CD4-positive, alpha-beta T cell treated with Interleukin-12 subunit alpha and Interleukin-12 subunit beta, for 1 hour (primary cell): ENCODE measurements around the gene SMOC2.

Experiments
- DNase-seq: peaks from one replicate; pipeline ENCODE4 v3.0.0-alpha.2; 2020

Gene SMOC2

GRCh38 chr6:168415993-168416530, 24.9 kb upstream of the SMOC2 start:
- no peak for DNase-seq

DNA sequence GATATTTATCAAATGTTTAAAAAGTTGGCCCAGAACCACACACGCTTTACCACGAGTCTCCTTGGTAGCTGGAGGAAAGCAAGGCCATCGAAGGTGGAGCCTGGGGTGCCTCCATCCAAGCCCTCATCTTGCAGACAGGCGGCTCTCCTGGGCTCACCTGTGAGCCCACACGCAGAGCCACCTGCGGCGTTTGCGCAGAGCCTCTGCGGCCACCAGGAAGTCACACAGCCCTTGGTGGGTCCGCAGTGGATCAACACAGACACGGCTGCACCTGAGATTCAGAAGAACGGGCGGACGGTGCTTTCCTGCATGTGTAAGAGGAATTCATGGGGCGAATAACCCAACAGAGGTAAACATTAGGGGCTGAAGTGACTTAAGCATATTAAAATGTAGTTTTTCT, 24.5 kb upstream of the SMOC2 start:
- DNase-seq, result no peak

GRCh38 chr6:168417191-168417590, 23.8 kb upstream of the SMOC2 start:
- no peak for DNase-seq

DNA sequence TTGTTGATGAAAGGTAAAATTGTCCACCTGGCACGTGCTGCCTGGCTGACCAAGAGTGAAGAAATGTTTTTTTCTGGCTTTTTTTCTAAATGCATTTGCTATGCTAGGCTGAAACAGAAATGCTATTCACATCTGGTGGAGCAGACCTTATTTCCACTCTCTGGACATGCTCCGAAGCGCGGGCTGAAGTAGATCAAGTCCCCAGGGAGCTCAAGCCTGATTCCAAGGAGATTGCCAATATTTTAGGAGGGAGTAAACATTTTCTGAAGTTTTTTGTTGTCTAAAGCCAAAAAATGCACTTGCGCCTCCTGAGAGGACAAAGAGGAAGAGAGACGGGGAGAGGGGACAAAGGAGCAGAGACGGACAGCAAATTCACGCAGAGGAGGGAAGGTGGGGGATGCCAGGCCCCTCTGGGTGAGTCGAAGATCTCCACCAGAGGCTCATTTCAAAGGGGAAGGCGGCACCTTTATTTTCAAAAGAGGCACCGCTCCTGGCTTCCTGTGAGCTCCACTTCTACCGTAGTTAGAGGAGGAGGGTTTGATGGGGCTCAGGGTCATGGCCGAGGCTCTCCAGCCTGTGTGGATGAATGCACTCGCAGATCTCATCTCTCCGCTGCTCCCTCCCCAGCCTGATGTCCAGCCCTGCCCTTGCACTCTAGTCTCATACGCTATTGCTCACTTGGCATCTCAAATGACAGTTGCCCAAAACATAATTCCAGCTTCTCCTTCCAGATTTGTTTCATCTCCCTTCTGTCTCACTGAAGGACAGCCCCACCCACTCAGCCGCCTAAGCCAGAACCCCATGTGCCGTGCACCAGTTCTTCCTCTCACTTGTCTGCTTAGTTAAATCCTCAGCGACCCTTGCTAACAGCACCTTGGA, 23.1 kb upstream of the SMOC2 start:
- no peak for DNase-seq

DNA sequence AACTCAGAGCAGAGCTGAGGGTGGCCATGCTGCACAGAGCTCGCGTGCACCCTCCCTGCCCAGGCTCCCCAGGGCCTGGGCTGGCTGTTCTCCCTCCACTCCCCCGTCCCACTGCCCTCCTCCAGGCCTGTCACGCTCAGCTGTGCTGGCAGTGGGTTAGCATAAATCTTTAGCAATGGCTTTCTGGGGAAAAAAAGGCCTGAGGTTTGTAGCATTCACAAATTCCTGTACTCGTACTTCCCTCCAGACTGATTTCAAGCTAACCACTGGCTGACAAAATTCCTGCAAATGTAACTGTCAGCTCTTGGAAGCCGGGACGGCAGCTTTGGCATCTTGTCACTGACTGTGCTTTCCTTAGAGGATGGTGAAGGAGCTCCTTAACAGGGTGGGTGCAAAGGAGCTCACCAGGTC, 22.3 kb upstream of the SMOC2 start:
- no peak for DNase-seq

- no peak for DNase-seq
Observed at GRCh38 chr6:168419569-168419968, 21.4 kb upstream of the SMOC2 start.

DNA sequence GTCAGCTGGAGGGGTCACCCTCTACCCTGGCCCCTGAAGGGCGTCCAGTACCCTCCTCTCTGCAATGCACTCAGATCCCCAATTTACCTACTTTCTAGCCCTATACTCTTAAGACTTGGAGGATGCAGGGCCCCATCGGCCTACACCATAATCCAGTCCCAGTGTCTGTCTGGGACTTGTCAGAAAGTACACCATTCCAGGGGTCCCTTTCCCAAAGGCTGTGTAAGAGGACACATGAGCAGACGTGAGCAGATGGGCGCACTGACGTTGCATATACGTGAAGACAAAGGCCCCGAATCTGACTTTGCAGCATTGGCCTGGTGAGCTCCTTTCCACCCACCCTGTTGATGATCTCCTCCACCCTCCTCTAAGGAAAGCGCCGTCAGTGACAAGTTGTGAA, 20.9 kb upstream of the SMOC2 start:
- no peak for DNase-seq

GRCh38 chr6:168420706-168421105, 20.3 kb upstream of the SMOC2 start:
- DNase-seq, result no peak

DNA sequence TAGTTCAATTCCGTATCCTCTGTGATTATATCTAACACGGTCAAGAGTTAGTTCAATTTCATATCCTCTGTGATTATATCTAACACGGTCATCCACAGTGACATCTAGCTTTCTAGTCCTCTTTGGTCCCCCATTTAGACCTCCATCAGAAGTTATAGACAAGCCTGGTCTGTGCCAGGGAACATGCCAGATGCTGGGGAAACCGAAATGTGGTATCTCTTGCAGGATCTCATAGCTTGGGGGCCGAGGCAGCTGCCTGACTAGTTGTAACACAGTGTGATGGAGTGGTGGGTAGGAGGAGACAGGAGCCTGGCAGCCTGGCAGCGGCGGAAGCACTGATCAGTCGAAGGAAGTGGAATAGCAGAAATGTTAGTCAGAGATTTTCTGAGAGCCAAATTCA, 13.8 kb upstream of the SMOC2 start:
- DNase-seq, result no peak

- DNase-seq, result no peak
Observed at GRCh38 chr6:168428052-168428826, 12.7 kb upstream of the SMOC2 start.

DNA sequence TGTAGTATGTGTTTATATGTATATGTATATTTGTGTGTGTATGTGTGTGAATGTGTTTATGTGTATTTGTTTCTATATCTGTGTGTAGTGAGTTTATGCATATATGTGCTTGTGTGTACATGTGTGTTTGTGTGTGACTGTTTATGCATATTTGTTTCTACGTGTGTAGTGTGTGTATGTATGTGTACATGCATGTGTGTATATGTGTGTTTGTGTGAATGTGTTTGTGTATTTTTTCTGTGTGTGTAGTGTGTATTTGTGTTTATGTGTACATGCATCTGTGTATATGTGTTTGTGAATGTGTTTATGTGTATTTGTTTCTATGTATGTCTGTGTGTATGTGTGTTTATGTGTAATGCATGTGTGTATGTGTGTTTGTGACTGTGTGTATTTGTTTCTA, 12.1 kb upstream of the SMOC2 start:
- no peak for DNase-seq

DNA sequence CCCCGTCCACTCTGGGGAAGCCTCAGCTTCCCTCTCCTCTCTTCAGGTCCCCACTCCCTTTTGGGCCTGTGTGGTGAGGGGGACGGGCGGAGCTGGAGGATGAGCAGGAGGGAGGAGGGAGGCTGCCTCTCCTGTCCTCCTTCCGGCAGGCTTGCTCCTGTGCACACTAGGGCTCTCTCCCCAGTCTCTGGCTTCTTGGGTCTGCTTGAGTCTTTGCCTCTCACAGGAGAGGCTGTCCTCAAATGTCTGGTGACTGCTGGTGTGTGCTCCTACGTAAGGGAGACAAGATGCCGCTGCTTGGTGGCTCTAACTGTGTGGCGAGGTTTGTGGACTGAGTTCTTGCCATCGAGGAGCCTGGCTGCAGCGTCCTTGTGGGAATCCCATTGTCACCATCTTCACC, 8.8 kb upstream of the SMOC2 start:
- no peak for DNase-seq

DNA sequence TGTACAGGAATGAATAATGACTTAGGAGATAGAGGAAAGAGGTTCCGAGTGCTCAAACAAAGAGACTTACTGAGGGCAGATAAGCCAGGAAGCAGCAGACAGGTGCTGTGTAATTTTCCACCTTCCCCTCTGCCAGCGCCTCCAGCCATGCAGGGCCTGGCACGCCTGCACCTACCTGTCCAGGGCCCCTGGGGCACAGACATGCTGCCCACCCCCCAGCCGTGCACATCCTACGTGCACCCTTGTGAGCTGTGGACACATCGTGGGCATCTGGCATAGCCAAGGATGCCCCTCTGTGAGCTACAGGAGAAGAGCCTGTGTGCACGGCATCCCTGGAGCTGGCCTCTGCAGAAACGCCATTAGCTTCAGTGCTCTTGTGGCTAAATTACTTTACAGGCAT, 7.1 kb upstream of the SMOC2 start:
- DNase-seq, result no peak

DNA sequence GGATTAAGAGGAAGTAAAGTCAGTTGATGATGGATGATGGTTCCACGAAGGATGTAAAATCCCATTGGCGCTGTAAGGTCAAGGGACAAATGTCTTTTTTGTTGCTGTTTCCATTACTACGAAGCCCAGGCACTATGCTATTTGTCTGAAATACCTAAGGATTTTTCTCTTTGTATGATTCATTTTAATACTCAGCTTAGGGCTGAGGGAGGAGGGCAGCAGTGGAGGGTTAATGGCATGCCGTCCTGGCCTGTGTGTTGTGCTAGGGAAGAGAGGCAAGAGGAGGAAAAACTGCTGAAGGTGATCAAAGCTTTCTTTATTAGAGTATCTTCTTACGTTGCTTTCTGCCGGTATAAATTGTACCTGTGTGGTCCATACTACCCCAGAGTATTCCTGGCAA, 6.5 kb upstream of the SMOC2 start:
- no peak for DNase-seq

DNA sequence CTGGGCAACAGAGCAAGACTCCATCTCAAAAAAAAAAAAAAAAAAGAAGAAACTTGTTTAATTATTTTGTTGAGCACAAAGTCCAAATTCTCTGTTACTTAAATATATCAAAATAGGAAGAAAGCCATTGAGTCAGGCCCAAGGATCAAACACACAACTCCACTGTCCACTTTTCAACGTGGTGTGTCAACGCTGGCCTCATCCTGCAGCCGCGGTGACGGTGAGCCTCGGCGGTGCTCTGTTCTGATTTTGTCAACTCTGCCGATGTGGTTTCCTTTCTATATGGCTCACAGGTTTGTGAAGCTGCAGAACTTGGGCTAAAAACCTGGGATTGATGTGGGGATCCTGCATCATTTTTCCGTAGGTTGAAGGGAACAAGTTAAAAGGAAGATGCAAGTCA, 3.2 kb upstream of the SMOC2 start:
- no peak for DNase-seq

DNA sequence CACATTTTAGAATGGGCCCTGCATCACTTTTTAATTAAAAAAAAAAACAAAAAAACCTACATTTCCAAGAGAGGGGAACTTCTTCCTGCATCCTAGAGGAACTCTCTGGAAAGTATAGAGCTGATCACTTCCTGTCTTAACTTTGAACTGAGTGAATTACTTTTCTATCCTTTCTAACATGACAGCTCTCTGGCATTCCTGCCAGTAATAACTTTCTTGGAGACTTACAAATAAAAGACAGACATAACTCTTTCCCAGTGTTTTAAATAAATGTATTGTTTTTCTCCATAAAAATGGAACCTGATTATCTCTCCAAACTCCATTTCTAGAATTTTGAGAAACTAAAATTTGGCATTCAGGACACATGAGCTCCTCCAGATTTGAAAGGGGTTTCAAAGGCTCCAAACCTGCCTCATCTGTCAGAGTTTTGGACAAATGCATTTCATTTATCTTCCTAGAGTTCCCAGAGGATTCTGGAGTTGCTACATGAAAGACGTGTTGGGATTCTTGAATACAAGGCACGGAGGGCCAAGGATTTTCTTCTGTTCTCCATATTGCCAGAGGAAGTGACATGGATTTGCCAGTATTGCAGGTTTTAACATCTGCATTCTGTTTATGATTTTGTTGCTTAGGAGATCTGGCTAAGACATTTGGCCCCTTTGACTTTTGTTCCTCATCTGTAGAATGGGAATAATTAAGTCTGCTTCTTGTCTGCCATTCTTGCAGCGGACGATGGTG, 2.0 kb upstream of the SMOC2 start:
- no peak for DNase-seq

GRCh38 chr6:168439794-168440450, 1.1 kb upstream of the SMOC2 start:
- no peak for DNase-seq

- DNase-seq, result no peak
Observed at GRCh38 chr6:168441434-168442391, 729 bp downstream of the SMOC2 start.

DNA sequence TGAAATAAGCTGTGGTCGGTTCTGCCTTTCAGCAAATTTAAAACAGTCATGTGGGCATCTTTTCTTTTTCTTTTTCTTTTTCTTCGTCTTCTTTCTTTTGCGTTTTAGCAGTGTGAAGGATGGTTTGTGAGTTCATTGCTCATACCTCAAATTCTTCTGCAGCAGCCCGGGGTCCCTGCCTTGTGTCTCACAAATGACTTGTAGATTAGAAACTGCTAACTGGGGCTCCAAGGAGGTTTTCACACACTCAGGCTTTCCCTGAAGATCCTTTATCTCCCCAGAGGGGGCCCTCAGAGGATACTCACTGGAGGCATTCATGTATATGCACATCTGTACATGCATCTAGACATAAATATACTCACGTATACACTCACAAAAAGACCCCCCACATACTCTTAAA, 1.7 kb downstream of the SMOC2 start:
- no peak for DNase-seq

DNA sequence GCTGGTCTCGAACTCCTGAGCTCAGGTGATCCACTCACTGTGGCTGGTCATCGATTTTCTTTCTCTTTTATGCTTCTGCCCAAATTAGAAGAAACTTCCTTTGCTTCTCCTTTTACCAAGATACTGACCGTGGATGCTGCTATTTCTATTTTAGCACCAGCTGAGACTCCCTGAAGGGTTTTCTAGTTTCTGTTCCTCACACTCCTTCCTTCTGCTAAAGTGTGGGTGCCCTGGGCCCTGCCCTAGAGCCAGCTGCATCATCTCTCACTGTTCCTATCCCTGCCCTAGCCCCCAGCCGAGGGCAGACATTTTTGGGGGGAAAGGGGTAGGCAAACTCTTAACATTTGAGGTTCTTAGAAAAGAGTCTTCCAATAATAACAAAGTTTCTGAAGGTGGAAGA, 6.3 kb downstream of the SMOC2 start:
- no peak for DNase-seq

GRCh38 chr6:168447700-168448099, 6.7 kb downstream of the SMOC2 start:
- no peak for DNase-seq
